GM21576 (cell line): ENCODE results near the gene DUSP9.

ENCODE experiments used
- ATAC-seq: cut with Tn5 transposase; IDR thresholded peaks from one replicate; pipeline ENCODE4 v1.9.1; 2021; ENCODE audit warnings: mild to moderate bottlenecking, moderate library complexity; ENCODE audit not compliant: unreplicated experiment

The DUSP9 gene

DNA sequence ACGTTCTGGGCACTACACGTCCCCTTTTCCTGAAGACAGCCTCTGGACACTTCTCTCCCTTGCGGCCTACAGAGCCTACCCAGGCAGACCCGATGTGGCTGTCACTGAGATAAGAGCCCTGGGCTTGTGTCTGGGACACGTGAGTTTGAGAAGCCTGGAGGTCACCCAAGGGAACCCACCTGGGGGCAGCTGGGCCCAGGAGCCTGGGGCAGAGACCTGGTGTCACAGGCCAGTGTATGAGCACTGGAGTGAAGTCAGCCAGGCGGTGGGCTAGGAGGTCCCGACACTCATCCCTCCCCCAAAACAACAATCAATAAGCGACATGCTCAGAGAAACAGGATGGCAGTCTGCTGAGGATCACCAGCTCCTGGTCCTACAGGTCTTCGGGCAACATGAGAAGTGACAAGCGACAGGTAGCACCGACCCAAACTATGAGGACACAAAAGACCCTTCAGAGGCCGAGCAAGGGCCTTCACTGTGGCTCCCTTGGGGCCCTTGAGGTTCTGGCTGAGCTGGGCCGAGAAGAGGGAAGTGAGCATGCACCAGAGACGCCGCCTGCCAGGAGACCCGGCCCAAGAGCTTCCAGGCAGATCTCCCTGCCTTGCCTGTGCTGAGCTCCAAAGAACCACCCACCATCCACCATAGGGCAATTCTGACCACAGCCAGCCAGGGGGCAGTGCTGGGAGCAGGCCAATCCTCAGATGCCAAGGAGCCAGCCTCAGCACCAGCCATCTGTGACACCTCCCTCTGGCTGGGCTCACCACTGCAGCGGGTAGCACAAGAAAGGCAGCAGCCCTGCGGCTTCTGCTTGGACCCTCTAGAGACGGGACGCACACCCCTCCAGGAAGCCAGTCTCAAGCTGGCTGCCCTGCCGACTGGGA, 11.0 kb upstream of the DUSP9 start:
- ATAC-seq = no peak

DNA sequence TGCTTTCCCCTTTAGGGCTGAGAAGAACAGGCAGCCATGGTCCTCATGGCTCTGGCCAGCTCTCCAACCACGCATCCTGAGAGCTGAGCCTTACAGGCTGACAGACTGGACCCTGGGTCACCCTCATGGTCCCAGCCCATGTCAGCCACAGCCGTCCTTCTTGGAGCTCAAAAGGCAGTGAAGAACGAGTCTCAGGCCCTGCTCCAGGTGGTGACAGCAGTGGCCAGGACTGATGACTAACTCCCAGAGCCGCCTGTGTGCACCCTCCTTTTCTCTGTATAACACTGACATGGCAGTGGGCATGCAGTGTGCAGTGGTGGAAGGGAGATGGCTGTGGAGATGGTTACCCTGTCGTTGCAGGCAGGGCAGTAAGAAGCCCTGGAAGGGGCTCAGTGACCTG, 10.3 kb upstream of the DUSP9 start:
- no peak for ATAC-seq

DNA sequence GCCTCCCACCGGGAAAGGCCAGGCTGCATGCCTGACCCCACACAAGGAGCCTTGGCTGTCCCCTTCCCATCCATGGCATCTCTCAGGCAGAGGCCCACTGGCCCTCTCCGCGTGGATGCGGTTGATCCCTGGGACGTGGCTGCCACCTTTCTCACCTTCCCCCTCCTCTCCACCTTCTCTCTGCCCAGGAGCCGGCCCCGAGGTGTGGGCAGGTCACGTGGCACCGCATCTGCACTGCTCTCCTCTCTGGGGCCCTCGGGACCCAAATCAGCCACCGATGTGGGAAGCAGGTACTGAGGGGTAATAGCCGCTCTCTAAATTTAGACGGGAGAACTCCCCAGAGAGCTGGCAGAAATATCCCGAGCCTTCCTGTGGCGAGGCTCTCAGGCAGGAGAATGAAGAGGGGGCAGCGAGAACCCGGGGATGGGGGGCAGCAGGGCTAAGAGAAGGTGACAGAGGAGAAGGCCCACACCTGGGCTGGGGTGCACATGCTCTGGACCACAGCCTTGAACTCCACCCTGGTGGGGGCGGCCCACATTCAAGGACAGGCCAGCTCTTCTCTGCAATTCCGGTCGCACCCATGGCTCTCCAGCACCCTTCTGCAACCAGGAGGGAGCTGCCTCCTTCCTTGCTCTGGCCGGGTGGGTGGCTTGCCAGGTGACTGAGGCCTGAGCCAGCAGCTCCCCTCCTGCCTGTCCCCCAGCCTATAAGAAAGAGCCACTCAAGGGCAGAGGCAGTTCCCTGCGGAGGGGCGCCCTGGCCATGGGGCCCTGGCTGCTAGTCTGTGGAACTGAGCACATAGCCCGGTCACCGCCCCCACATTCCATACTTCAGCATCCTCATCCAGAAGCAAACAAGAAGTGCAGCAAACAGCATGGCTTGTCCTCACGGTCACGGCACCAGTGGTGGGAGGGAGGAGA, 9.6 kb upstream of the DUSP9 start:
- ATAC-seq = no peak

DNA sequence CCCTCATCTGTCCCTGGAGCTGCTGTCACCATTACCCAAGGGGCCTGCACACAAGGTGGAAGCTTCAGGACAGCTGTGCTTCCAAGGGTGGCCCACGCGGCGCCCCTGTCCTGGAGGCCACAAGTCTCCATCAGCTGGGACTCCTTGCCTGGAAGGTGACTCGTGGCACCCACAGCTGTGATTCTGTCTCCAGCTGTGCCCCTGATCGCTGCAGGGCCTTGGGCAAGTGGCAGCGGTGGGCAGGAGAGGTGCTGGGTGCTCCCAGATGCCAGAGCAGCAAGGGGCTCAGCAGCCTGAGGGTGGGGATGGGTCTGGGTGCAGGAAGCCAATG, 9.0 kb upstream of the DUSP9 start:
- no peak for ATAC-seq

DNA sequence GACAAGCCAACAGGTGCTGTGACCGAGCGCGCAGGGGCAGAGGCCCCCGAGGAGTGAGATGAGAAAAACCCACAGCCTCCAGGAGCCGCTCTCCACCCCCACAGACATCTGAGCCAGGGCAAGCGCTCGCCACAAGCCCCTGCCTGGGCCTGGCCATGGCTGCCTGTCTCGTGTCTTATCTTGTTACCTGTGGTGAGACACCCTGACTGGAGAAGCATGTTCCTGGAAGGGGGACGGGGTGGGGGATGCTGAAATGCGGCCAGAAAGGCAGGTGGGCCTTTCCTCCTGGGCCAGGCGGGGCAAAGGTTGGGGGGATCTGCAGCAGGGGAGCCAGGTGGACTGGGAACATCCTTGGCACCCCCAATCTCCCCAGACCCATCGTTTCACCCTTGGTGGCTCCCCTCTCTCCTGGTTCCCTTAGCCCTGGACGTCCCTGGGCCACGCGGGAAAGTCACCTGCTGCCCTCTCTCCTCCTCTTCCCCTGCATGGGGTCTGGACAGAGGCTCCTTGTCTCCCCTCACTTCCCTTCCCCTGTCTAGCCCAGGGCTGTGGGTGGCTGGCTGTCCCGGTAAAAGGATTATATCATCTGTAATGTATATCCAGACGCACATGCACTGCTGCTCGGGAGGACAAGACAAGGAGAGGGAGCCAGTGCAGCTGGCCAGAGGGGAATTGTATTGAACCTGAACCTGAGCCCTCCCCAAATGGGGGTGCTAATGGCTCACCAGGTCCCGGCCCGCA, 8.4 kb upstream of the DUSP9 start:
- ATAC-seq = no peak

DNA sequence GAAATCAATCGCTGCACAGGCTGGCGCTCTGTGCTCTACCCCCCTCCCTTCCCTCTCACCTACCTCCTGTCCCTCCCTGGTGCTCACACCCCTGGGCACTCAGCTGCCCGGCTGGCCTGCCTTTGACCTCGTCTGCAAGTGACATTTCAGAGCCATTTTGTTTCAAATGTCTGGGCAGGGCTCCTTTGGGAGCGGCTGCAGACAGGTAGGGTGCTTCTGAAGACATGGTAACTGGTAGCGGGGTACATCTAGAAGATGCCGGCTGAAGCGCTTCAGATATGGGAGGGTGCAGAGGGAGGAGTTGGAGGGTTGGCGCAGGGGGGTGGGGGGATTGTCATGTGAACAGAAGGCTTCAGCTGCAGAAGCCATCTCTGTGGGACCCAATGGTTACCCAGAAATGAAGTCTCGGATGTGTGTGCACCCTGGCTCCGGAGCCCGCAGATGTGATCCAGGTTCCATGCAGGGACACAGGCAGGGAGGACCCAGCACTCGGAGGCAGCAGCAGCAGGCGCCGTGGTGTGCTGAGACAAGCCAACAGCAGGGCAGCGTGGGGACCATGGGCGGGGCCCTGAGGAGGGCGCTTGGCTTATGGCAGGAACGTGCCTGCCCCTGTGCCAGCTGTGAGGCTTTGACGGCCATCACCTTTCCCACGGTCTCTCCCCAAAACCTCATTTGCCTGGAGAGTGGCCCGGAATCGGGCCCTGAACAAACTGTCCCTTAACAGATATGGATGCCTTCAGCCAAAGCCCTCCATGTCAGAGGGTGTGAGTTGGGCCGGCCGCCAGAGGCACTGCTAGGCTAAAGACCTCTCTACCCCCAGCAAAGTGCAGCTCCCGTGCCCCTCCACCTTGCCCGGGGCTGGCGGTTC, 7.6 kb upstream of the DUSP9 start:
- no peak for ATAC-seq

DNA sequence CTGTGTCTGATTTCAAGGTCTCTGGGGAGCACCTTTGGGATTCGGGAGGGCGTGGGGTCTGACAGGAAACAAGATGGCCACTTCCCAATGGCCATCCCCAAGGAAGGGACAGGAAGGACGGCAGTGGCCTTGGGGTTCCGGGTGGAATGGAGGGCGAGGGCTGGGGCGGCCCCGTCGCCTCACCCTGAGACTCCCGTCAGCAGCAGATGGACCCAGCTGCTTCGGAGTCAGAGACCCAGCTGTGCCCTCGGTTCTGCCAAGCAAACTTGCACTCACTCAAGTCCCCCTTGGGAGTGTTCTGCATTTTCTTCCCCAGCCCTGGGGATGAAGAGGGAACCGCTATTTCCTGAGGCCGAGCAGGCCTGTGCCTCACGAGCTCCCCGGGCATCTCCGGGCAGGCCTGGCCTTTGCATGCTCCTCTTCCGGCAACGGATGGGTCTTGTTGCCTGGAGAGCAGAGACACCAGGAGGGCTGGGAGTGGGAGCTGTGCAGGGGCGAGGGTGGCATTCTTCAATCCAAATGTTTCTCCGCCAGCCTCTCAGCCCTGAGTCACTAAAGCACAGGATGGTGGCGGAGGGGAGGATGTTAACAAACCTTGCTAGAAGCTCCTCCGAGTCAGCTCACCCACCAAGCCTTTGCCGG, 6.8 kb upstream of the DUSP9 start:
- ATAC-seq = no peak

DNA sequence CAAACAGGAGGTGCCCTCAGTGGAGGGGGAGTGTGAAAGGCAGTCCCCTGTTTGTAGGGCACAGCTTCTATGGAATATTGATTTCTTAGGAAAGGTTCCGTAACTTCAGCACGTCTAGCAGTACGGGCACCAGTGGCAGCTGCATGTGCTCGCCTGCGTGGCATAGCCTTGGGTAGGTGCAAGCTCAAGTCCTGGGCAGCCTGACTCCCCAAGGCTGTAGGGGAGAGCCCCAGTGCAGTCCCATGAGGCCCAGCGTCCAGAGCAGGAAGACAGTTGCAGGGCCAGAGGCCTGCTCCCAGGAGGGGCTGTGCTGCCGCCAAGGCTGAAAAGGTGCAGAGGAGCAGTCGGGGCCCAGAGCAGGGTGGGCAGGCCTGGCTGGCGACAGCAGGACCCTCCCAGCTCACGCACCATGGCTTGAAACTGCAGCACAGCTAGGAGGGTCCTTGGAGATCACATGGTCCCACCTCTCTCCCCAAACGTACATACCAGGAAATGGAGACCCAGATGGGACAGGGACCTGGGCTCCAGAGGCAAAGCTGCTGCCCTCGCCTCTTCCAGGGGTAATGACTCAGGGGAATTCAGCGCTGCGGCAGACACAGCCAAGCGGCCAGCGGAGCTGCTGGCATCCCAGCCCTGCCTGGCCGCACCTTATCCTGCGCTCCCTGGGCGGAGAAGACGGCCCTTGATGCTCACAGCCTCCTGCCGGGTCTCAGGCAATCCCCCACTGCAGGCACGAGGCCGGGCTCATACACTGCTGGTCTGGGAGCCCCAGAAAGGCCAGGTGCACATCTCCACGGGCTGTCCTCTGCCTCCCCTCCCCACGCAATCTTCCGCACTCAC, 6.0 kb upstream of the DUSP9 start:
- ATAC-seq = no peak

DNA sequence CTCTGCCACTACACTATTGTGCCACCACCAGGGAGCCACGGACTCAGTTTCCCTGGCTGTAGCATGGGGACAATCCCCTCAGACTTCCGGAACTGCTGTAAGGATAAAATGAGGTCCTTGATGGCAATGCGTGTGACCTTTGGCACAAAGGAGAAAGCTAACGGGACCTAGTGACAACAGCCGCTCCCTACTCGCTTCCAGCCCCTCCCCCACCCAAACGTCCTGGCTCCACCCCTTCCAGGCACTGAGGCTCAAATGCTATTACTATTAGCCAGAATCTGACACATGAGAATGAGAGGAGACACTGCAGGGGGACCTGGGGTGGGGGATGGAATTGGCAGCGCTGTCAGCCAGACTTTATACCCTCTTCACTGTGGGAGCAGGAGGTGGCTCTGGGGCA, 5.4 kb upstream of the DUSP9 start:
- no peak for ATAC-seq

DNA sequence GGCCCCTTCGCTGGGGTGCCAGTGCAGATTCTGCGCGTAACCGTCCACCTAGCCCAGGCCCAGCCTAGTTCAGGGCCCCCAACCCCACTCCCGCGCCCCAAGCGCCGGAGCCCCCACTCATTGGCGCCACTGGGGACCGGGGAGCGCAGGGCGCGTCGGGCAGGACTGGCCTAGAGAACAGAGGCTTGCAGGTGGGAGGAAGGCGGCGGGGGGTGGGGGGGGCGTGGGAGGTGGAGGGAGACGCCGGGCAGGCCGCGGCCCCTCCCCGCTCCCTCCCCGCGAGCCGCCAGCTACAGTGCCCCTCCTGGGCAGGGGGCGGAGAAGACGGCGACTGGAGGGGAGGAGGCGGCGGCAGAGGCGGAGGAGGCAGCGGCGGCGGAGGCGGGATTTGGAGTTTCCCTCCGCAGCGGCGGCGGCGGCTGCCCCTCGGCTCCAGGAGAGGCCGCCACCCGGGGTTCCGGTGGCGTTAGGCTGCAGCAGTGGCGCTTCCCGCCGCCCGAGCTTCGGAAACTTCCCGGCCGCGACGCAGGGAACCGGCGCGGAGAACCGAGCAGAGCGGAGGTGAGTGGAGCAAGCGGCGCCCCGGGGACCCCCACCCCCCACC, 4.8 kb upstream of the DUSP9 start:
- no peak for ATAC-seq

DNA sequence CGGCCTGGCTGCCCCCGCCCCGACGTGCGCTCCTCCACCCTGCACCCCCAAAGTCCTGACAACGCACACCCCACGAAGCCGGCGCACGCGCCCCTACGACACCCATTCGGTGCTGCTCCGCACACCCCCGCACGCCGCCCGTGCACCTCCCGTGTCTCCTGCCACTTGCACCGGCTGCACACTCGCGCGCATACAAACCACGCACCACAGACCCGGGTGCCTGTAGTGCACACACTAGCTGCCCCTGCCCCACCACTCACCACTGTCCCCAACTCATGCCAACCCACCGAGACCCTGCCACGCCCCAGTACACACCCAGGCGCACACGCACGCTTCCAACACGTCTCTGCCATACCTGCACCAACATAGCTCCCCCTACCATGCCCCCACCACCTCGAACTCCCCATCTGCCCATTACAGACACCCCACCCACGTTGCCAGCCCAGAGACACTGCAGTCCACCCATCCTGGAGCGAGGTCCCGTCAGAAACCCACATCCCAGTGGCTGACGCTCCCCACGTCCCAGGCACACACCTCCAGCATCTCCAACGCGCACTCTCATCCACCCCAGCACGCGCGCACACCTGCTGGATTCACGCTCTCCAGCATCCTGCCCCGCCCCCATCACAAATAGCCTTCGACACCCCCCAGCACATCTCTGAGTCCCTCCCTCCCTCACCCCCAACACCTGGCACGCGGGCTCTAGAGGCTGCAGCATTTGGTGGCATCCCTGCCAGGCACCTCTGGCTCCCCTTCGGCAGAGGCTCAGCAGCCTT, 4.2 kb upstream of the DUSP9 start:
- no peak for ATAC-seq

DNA sequence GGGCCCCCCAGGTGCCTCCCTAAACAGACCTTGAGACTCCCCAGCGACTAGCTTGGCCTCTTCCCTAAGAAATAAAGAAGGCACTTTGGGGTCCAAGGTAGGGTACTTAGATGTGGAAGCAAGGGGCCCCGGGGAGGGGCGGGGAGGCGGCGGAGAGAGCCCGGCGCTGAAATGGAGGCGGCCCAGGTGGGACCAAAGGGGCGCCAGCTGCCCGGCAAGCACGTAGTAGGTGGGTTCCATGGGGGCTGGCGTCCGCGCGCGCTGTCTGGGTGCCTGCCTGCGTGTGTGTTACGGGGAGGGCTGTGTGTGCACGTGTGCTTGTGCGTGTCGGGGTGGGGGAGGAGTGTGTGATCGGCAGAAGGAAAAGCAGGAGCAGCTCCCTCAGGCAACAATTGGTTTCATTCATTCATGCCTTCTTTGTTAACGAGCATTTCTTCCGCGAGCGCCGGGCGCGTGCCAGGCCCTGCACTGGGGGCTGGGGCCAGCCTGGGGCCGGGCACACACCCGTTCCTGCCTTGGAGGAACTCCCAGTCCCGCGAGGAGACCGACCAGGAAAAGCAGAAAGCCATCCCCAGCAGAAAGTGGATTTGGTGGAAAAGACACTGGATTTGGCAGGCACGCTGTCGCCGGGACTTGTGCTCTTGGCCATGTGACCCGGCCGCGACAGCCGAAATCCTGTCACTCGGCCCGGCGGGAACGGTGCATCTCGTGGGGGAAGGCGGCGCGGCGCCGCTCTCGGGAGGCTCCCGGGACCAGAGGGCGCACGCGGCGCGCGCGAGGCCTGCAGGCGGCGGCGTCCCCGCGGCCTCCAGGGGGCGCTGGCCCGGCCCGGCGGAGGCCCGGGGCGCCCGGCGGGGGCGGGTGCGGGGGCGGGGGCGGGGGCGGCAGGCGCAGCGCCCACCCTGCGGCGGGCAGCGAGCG, 3.3 kb upstream of the DUSP9 start:
- ATAC-seq = no peak

DNA sequence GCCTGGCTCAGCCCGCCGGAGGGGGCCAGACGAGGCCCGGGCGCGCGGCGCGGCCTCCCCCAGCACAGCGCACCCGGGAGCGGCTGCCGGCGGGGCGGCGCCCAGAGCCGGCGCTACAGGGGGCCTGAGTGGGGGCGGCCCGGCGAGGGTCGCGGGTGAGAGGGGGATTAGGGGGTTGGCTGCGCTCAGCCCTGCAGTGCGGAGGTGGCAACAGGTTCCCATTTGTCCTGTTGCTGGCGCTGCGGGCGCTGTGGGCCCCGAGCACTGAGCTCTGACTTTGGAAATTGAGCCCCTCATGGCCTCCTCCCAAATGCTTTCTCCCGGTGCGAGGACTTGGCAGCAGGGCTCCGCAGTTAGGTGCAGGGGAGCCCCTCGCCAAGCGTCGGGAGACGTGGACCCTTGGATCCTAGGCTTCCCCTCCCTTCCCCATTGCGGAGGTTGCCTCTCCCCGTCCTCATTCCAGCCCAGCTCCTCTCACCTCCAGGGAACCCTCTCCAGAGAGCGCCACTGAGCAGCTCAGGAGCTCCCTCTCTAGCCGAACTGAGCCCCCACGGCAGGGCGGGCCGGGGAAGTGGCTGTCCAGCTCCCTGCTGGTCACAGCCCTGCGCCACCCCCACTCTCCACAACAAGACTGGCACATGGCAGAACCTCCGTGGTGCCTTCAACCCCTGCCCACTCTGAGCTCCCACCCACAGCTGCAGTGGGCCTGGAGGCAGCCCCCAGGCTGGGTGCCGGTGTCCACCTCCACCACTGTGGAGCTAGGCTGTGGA, 2.5 kb upstream of the DUSP9 start:
- no peak for ATAC-seq

DNA sequence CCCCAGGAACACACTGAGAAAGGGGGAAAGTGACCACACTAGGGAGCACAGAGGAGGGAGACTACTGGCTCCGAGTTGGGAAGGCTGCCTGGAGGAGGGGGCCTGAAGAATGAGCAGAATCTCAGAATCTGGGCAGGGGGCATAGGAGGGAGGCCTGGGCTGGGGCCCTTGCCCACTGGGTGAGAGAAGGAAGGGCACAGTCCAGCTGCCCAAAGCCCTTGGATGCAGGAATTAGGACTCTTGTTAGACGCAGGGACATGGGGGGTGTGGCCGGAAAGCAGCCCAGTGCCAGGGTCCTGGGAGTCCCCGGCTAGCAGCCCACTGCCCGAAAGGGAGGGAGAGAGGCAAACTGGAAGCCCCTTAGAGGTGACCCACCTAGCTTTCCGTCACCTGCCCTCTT, 1.9 kb upstream of the DUSP9 start:
- no peak for ATAC-seq

DNA sequence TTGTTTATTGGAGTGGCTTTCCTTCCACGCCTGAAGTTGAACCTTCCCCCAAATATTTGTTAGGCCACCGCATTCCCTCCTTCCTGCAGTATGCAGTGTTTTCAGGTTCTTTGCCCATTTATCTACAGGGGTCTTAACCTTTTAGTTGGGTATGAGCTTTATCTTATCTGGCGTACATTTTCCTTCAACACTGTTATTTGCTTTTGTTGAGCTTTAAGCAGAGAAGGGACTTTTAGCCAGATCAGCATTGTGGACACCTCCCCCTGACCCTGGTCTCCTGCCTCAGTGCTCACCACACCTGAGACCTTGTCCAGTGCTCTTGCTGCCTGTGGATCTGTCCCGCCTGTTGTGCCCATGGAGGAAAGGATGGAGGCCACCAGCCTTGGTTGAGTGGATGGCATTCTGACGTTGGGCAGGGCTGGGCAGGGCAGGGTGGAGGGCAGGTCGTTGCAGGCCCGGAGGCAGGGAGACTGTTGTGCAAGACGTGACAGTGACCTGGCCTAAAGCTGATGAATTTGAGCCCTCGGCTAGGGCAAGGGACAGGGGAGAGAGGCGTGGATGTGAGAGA, 998 bp upstream of the DUSP9 start:
- ATAC-seq = no peak
